Activated T-cell treated with anti-CD3 and anti-CD28 coated beads, Interleukin-2, amount 50 U/mL, for 24 hours (primary cell): ENCODE data around the gene GTF2F2.

Experiments
- DNase-seq: peaks from one replicate; pipeline ENCODE4 v3.0.0-alpha.2; 2020
- H3K27ac Mint-ChIP-seq: 2 replicates; pipeline ENCODE4 v1.8.0; 2020; ENCODE audit warnings: mild to moderate bottlenecking, mixed read lengths
- H3K27me3 Mint-ChIP-seq: 2 replicates; pipeline ENCODE4 v1.8.0; 2020; ENCODE audit warnings: mixed read lengths
- H3K36me3 Mint-ChIP-seq: 2 replicates; pipeline ENCODE4 v1.8.0; 2020; ENCODE audit warnings: low read depth, mixed read lengths
- H3K4me1 Mint-ChIP-seq: 2 replicates; pipeline ENCODE4 v1.8.0; 2020; ENCODE audit warnings: low read depth, mixed read lengths
- H3K4me3 Mint-ChIP-seq: 2 replicates; pipeline ENCODE4 v1.8.0; 2020; ENCODE audit warnings: mild to moderate bottlenecking, moderate library complexity, mixed read lengths
- H3K9me3 Mint-ChIP-seq: 2 replicates; pipeline ENCODE4 v1.8.0; 2020; ENCODE audit warnings: mixed read lengths

Gene GTF2F2, protein sequence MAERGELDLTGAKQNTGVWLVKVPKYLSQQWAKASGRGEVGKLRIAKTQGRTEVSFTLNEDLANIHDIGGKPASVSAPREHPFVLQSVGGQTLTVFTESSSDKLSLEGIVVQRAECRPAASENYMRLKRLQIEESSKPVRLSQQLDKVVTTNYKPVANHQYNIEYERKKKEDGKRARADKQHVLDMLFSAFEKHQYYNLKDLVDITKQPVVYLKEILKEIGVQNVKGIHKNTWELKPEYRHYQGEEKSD

DNA sequence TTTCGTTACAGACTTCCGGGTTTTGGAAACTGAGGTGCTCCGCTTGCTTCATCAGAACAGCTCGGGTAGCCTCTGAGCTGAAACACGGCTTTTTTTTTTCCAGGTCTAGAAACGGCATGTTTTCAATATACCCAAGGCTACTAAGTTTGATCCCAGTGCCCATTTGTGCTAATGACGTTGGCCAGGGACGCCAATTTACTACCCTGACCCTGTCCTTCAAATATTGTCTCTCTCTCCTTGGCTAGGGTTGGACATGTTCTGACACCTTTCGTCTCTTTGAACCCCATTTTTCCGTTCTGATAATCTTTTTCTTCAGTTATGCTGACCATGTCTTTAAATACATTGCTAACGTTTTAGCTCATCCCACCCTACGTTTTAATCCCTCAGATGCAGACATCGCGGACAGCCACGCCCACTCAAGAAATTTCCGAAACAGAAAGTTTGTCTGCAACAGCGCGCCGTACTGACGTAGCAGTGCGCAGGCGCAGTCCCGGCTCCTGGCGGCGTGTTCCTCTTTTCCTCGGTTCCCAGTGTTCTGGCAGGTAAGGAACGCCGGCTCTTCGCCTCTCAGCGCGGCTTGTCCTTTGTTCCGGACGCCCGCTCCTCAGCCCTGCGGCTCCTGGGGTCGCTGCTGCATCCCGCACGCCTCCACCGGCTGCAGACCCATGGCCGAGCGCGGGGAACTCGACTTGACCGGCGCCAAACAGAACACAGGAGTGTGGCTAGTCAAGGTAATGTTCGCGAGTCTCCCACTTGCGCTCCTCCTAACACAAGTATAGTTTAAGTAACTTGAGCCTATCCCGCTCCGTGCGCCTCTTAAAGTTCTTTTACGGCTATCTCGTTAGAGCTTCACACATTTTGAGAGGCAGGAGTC lies at the start of gene GTF2F2:
GTF2F2 (plus strand) TSS at position 520 of the 874 bp plus-strand sequence; CDS start at position 666, 146 bp downstream.
- Mint-ChIP-seq H3K4me1 (peaks cover 11% of the 10 kb centered on the region), H3K4me3 (no peak within 1 kb of the TSS), H3K36me3 (peaks cover 11% of the 10 kb centered on the region), H3K27ac (no peak within 1 kb of the TSS), H3K27me3 (no peaks in the 10 kb centered on the region), H3K9me3 (no peaks in the 10 kb centered on the region)
- DNase-seq, result peak; percentile 91

- no peaks in the 10 kb centered on the region for H3K4me1 Mint-ChIP-seq
- H3K27ac Mint-ChIP-seq, result no peak overlapping the region
- H3K36me3 Mint-ChIP-seq, result no peaks in the 10 kb centered on the region
- no peak overlapping the region for H3K4me3 Mint-ChIP-seq
- no peak for DNase-seq
- H3K27me3 Mint-ChIP-seq, result peaks cover 6% of the 10 kb centered on the region
- H3K9me3 Mint-ChIP-seq, result no peaks in the 10 kb centered on the region
Observed at GRCh38 chr13:45073809-45074208, 46.5 kb upstream of the GTF2F2 start.

DNA sequence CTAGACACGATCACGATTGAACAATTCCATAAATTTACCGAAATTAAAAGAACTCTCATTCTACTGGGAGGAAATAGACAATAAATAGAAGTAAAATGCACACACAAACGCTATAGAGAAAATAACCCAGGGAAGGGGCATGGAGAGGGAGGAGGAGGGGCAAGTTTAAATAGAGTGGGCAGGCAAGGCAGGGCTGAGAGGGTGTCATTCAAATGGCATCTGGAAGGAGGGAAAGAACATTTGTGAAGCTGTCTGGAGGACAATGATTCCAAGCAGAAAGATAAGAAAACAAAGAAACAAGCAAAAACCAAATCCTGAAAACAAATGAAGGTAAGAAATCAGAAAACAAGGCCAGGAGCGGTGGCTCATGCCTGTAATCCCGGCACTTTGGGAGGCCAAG lies 45.6 kb upstream of the GTF2F2 start:
- H3K36me3 Mint-ChIP-seq, result no peaks in the 10 kb centered on the region
- no peak overlapping the region for H3K27ac Mint-ChIP-seq
- H3K4me3 Mint-ChIP-seq, result no peak overlapping the region
- peaks cover 4% of the 10 kb centered on the region for H3K27me3 Mint-ChIP-seq
- H3K4me1 Mint-ChIP-seq, result no peaks in the 10 kb centered on the region
- no peak for DNase-seq
- no peaks in the 10 kb centered on the region for H3K9me3 Mint-ChIP-seq

- no peaks in the 10 kb centered on the region for H3K9me3 Mint-ChIP-seq
- H3K36me3 Mint-ChIP-seq, result no peaks in the 10 kb centered on the region
- H3K27ac Mint-ChIP-seq, result no peak overlapping the region
- DNase-seq, result no peak
- peaks cover 4% of the 10 kb centered on the region for H3K27me3 Mint-ChIP-seq
- no peaks in the 10 kb centered on the region for H3K4me1 Mint-ChIP-seq
- no peak overlapping the region for H3K4me3 Mint-ChIP-seq
Observed at GRCh38 chr13:45078003-45078402, 42.3 kb upstream of the GTF2F2 start.

DNA sequence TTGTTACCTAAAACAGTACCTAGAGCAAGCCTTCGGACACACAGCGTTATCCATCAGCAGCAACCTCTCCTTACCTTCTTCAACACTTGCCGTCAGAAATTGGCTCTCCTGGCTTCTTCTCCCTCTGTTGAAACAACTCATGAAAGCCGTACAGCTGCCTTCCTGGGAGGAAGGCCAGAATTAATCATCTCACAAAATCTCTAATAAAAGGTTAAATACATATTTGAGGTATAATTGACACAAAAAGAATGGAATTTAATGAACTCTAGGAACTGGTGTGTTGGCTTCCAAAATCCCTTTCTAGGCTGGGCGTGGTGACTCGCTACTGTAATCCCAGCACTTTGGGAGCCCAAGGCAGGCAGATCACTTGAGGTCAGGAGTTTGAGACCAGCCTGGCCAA lies 37.3 kb upstream of the GTF2F2 start:
- no peaks in the 10 kb centered on the region for H3K27me3 Mint-ChIP-seq
- no peak overlapping the region for H3K27ac Mint-ChIP-seq
- no peak overlapping the region for H3K4me3 Mint-ChIP-seq
- no peaks in the 10 kb centered on the region for H3K9me3 Mint-ChIP-seq
- no peak for DNase-seq
- H3K36me3 Mint-ChIP-seq, result no peaks in the 10 kb centered on the region
- no peaks in the 10 kb centered on the region for H3K4me1 Mint-ChIP-seq

DNA sequence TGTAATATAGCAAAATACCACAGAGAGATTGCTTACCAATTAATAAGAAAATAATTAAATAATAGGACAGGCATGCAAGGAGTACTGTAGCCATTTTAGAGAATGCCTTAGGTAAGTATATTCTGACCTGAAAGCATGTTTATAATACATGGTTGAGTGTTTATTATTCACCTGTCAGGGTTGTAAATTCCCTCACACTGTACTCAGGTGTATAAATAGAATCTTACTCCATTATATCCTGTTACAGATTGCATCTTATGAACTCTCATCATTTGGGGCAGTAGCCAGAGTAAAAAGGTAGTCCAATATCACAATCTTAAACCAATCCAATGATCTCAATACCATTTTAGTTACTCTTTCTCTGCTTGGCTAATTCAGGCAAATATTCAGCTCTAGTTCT lies 35.8 kb upstream of the GTF2F2 start:
- no peaks in the 10 kb centered on the region for H3K9me3 Mint-ChIP-seq
- no peak overlapping the region for H3K27ac Mint-ChIP-seq
- H3K36me3 Mint-ChIP-seq, result no peaks in the 10 kb centered on the region
- peaks cover 3% of the 10 kb centered on the region for H3K27me3 Mint-ChIP-seq
- no peak overlapping the region for H3K4me3 Mint-ChIP-seq
- no peaks in the 10 kb centered on the region for H3K4me1 Mint-ChIP-seq
- no peak for DNase-seq

- Mint-ChIP-seq H3K27ac (no peak overlapping the region), H3K9me3 (no peaks in the 10 kb centered on the region), H3K36me3 (no peaks in the 10 kb centered on the region), H3K27me3 (peaks cover 6% of the 10 kb centered on the region), H3K4me1 (no peaks in the 10 kb centered on the region), H3K4me3 (no peak overlapping the region)
- DNase-seq, result no peak
Observed at GRCh38 chr13:45086484-45086883, 33.8 kb upstream of the GTF2F2 start.

- H3K4me3 Mint-ChIP-seq, result no peak overlapping the region
Observed at GRCh38 chr13:45092663-45093062, 27.6 kb upstream of the GTF2F2 start.

DNA sequence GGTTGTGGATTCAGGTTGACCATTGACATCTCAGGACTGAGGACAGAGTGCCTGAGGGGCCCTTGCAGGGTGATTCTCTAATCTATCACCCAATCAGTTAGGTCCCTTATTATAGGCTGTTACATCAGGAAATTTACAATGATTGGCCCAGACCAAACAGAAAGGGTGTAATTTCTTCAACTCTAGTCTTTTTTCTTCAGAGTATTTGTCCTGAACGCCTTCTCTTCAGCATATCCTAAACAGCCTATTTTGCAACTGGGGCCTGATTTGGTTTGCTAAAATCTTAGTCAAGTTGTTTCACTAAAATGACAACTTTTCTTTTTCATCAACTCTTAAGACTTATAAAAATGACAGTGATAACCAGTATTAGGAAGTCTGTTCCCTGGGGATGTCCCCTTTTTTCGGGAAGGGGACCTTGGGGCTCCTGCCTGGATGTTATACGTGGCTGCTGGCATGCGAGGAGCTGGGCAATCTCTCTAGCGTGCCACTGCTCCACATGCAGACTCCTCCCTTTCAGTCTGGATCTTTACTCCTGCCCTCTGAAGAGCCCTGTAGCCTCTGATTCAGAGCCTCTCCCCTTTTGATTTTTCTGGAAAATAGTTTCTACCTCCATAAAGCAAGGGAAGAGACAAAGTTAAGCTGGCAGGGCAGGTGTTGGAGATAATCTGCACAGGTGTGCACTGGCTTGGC lies 19.6 kb upstream of the GTF2F2 start:
- DNase-seq, result no peak
- Mint-ChIP-seq H3K9me3 (no peaks in the 10 kb centered on the region), H3K27me3 (peaks cover 4% of the 10 kb centered on the region), H3K36me3 (no peaks in the 10 kb centered on the region), H3K27ac (no peak overlapping the region), H3K4me3 (no peak overlapping the region), H3K4me1 (no peaks in the 10 kb centered on the region)

More at GRCh38 chr13:45092663-45093062, 27.6 kb upstream of the GTF2F2 start:
- Mint-ChIP-seq H3K27me3 (peaks cover 14% of the 10 kb centered on the region), H3K9me3 (no peaks in the 10 kb centered on the region), H3K27ac (no peak overlapping the region), H3K36me3 (no peaks in the 10 kb centered on the region), H3K4me1 (peaks cover 4% of the 10 kb centered on the region)
- DNase-seq, result no peak

DNA sequence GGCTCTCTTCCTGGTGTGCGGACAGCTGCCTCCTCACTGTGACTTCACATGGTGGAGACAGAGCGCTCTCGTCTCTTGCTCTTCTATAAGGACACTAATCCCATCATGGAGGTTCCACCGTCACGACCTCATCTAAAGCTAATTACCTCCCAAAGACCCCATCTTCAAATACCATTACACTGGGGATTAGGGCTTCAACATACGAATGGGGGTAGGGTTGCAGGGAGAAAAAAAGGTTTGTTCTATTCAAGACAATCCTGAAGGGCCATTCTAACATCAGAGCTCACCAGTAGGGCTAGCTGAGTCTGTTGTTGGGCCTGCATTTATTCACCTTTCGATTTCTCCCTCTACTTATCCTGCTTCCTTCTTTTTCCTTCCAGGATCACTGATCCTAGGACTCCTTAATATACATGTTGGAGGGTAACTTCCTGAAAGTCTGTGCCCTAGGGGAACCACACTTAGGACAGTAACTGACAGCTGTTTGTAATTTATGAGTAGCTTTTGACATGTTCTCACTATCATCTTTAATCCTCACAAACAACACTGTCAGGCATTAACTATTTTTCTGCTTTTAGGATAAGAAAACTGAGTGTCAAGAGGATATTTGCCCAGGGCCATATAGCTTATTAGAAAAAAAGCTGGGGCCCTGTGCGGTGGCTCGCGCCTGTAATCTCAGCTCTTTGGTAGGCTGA lies 18.8 kb upstream of the GTF2F2 start:
- Mint-ChIP-seq H3K9me3 (no peaks in the 10 kb centered on the region), H3K4me3 (no peak overlapping the region), H3K27ac (no peak overlapping the region), H3K4me1 (no peaks in the 10 kb centered on the region), H3K36me3 (no peaks in the 10 kb centered on the region), H3K27me3 (peaks cover 6% of the 10 kb centered on the region)
- no peak for DNase-seq

GRCh38 chr13:45102136-45102507 lies 18.2 kb upstream of the GTF2F2 start:
- no peaks in the 10 kb centered on the region for H3K9me3 Mint-ChIP-seq
- no peaks in the 10 kb centered on the region for H3K4me1 Mint-ChIP-seq
- no peaks in the 10 kb centered on the region for H3K36me3 Mint-ChIP-seq
- no peak overlapping the region for H3K27ac Mint-ChIP-seq
- H3K4me3 Mint-ChIP-seq, result no peak overlapping the region
- peaks cover 6% of the 10 kb centered on the region for H3K27me3 Mint-ChIP-seq
- DNase-seq, result no peak

DNA sequence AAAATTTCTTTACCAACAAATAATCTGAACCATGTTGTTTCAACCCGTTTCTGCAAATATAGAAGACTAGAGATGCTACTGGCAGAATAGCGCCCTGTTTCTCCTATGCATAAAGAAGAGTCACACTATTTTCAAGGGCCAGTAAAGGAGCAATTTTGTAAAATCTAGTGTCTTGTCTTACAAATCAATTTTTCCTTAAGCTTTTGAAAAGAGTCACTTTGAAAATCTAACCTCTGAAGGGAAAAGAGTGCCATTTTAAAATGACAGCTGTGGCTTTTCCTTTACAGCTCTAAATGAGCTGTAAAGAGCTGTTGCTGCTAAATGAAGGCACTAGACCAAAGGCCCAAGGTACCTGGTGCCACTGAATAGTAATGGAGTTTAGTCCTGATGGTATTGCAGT lies 16.9 kb upstream of the GTF2F2 start:
- H3K36me3 Mint-ChIP-seq, result no peaks in the 10 kb centered on the region
- no peak for DNase-seq
- H3K27me3 Mint-ChIP-seq, result peaks cover 11% of the 10 kb centered on the region
- H3K4me1 Mint-ChIP-seq, result peaks cover 2% of the 10 kb centered on the region
- no peak overlapping the region for H3K27ac Mint-ChIP-seq
- no peaks in the 10 kb centered on the region for H3K9me3 Mint-ChIP-seq
- no peak overlapping the region for H3K4me3 Mint-ChIP-seq

DNA sequence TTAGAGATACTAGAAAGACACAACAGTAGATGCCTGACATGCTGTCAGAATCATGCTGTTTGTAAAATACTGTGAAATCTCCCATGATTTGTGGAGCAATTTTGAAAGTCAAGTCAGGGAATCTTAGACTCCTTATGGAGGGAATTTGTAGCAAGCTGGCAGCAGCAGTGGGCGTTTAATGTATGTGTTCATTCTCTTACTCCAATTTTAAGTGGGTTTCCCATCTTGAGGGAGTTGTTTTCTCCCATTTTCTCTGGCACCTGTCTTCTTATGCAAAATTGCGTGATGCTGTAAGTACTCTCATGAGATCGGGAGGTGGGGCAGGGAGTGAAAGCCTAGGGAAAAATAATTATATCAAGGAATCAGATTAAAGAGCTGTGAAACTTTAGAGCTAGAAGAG lies 16.0 kb upstream of the GTF2F2 start:
- H3K36me3 Mint-ChIP-seq, result no peaks in the 10 kb centered on the region
- H3K4me1 Mint-ChIP-seq, result peaks cover 8% of the 10 kb centered on the region
- H3K9me3 Mint-ChIP-seq, result no peaks in the 10 kb centered on the region
- DNase-seq, result no peak
- peaks cover 11% of the 10 kb centered on the region for H3K27me3 Mint-ChIP-seq
- H3K27ac Mint-ChIP-seq, result no peak overlapping the region
- no peak overlapping the region for H3K4me3 Mint-ChIP-seq

DNA sequence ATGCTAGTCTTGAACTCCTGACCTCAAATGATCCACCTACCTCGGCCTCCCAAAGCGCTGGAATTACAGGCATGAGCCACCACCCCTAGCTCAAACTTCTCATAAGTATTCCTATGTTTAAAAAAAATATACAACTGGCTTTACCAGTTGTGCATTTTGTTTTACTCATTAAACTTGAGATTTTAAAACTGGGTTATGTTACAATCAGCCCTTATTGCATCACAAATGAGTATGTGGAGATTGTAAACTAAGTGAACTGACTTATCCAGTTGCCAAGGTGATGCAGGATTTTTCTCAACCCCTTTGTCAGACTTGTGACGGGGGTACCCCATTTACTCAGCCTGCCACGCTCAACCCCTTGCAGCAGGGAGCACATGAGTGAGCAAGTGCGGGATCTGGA lies 14.4 kb upstream of the GTF2F2 start:
- H3K27me3 Mint-ChIP-seq, result peaks cover 11% of the 10 kb centered on the region
- no peaks in the 10 kb centered on the region for H3K36me3 Mint-ChIP-seq
- H3K4me3 Mint-ChIP-seq, result no peak overlapping the region
- H3K27ac Mint-ChIP-seq, result no peak overlapping the region
- no peak for DNase-seq
- H3K9me3 Mint-ChIP-seq, result no peaks in the 10 kb centered on the region
- H3K4me1 Mint-ChIP-seq, result peaks cover 11% of the 10 kb centered on the region
